HepG2 (cell line): Measurements from ENCODE around the gene HDGF. TPM values are rescaled to one million over a fixed set of nuclear protein-coding genes. Genes with fewer than 3 reads are reported as not detected.
A peak's percentile ranks its signal among the peaks of the same experiment; 100 is the strongest.

Source experiments
- BRF2 ChIP-seq: sonication (generic); formaldehyde crosslinking; IDR thresholded peaks from 2 replicates; pipeline ENCODE4 v1.8.1; 2022; ENCODE audit warnings: mild to moderate bottlenecking, missing genetic modification reagents
- FOSL2 ChIP-seq: sonication (generic); formaldehyde crosslinking; IDR thresholded peaks from 2 replicates; pipeline ENCODE4 v1.4.0; 2020; ENCODE audit warnings: missing genetic modification reagents
- FOXA3 ChIP-seq: IDR thresholded peaks from 2 replicates; pipeline ENCODE4 v1.6.1; 2016; ENCODE audit warnings: missing genetic modification reagents, missing compliant biosample characterization
- FOXK2 ChIP-seq: fragments of 450-650 bp; IDR thresholded peaks from 2 replicates; pipeline ENCODE4 v1.6.1; 2016
- HNF4A ChIP-seq: sonication (generic); formaldehyde crosslinking; IDR thresholded peaks from 2 replicates; pipeline ENCODE4 v1.4.0; 2020; ENCODE audit warnings: missing genetic modification reagents
- ISL2 ChIP-seq: sonication (generic); formaldehyde crosslinking; IDR thresholded peaks from 2 replicates; pipeline ENCODE4 v1.5.0; 2020; ENCODE audit warnings: missing genetic modification reagents
- KAT8 ChIP-seq: IDR thresholded peaks from 2 replicates; pipeline ENCODE4 v1.6.1; 2016; ENCODE audit warnings: missing genetic modification reagents, missing compliant biosample characterization
- MEIS1 ChIP-seq: sonication (generic); formaldehyde crosslinking; IDR thresholded peaks from 2 replicates; pipeline ENCODE4 v1.9.0; 2021; ENCODE audit warnings: mild to moderate bottlenecking, missing genetic modification reagents, moderate library complexity, borderline replicate concordance
- PPARG ChIP-seq: conservative IDR thresholded peaks from 2 replicates; pipeline ENCODE4 v1.6.1; 2016; ENCODE audit warnings: missing biosample characterization, missing genetic modification reagents
- SPEN ChIP-seq: sonication (generic); formaldehyde crosslinking; IDR thresholded peaks from 2 replicates; pipeline ENCODE4 v1.5.1; 2020; ENCODE audit warnings: low read depth, mild to moderate bottlenecking, missing genetic modification reagents
- SRSF9 ChIP-seq: fragments of 200-400 bp; formaldehyde crosslinking; IDR thresholded peaks from 2 replicates; pipeline ENCODE4 v1.6.1; 2018; ENCODE audit warnings: borderline replicate concordance, mild to moderate bottlenecking, low read depth, low read length; ENCODE audit not compliant: insufficient read depth, poor library complexity, severe bottlenecking
- ZBTB3 ChIP-seq: sonication (generic); formaldehyde crosslinking; IDR thresholded peaks from 2 replicates; pipeline ENCODE4 v1.4.0; 2020; ENCODE audit warnings: low read depth, mild to moderate bottlenecking, moderate library complexity, missing genetic modification reagents, borderline replicate concordance
- ZNF44 ChIP-seq: sonication (generic); formaldehyde crosslinking; IDR thresholded peaks from 2 replicates; pipeline ENCODE4 v1.5.1; 2020; ENCODE audit warnings: mild to moderate bottlenecking, missing genetic modification reagents
- ZNF572 ChIP-seq: sonication (generic); formaldehyde crosslinking; IDR thresholded peaks from 2 replicates; pipeline ENCODE4 v1.5.1; 2020; ENCODE audit warnings: mild to moderate bottlenecking, missing genetic modification reagents
- ZNF710 ChIP-seq: sonication (generic); formaldehyde crosslinking; IDR thresholded peaks from 2 replicates; pipeline ENCODE4 v1.5.0; 2020; ENCODE audit warnings: mild to moderate bottlenecking, missing genetic modification reagents, borderline replicate concordance
- ZNF766 ChIP-seq: sonication (generic); formaldehyde crosslinking; IDR thresholded peaks from 2 replicates; pipeline ENCODE4 v1.5.0; 2020; ENCODE audit warnings: missing genetic modification reagents, borderline replicate concordance
- ZNF891 ChIP-seq: sonication (generic); formaldehyde crosslinking; IDR thresholded peaks from 2 replicates; pipeline ENCODE4 v1.5.0; 2020; ENCODE audit warnings: mild to moderate bottlenecking, missing genetic modification reagents
- ZSCAN25 ChIP-seq: sonication (generic); formaldehyde crosslinking; IDR thresholded peaks from 2 replicates; pipeline ENCODE4 v1.8.0; 2022; ENCODE audit warnings: mild to moderate bottlenecking, missing genetic modification reagents
- ZZZ3 ChIP-seq: sonication (generic); formaldehyde crosslinking; IDR thresholded peaks from 2 replicates; pipeline ENCODE4 v1.4.0; 2020; ENCODE audit warnings: missing genetic modification reagents, mild to moderate bottlenecking, borderline replicate concordance
- polyA plus RNA-seq, 8 experiments: library from polyadenylated mRNA; depleted of rRNA in 3 of 8; stranded (reverse) in 7 of 8; unstranded in 1 of 8; fragments of >200 nt; fragmentation: Illumina TruSeq in 4 of 8; extraction: Trizol in 4 of 8; gene quantifications; 2 replicates each; pipeline versions ENCODE4 v1.2.1 to v1.2.3, GENCODE V29; 2011 to 2016; ENCODE audit warnings: low read depth in 4 of 8, missing spikeins in 1 of 8, mixed read lengths in 1 of 8; ENCODE audit not compliant: insufficient read depth in 1 of 8
- total RNA-seq, 5 experiments: library from RNA; depleted of rRNA; stranded (reverse); fragments of >200 nt; fragmentation: Illumina TruSeq; extraction: Trizol; gene quantifications; 2 replicates each; pipeline ENCODE4 v1.2.3, GENCODE V29; 2016; ENCODE audit warnings: low read depth in 1 of 5
- TF ChIP-seq, protein P1 (sequence below): sonication (generic); formaldehyde crosslinking; conservative IDR thresholded peaks from 2 replicates; pipeline ENCODE4 v1.8.0; 2022; ENCODE audit warnings: mild to moderate bottlenecking, moderate library complexity, missing genetic modification reagents
- TF ChIP-seq, protein P2 (sequence below): sonication (generic); formaldehyde crosslinking; IDR thresholded peaks from 2 replicates; pipeline ENCODE4 v1.5.0; 2020; ENCODE audit warnings: missing genetic modification reagents
- TF ChIP-seq, protein P3 (sequence below): sonication (generic); formaldehyde crosslinking; IDR thresholded peaks from 2 replicates; pipeline ENCODE4 v1.4.0; 2020; ENCODE audit warnings: missing genetic modification reagents, low read depth, mild to moderate bottlenecking, borderline replicate concordance

The HDGF gene
- total and polyA plus RNA-seq, 2 of the 13 experiments (the other 11 are each of a cell fraction or from before 2014, with no cell fraction given), result 156 to 196 TPM

DNA sequence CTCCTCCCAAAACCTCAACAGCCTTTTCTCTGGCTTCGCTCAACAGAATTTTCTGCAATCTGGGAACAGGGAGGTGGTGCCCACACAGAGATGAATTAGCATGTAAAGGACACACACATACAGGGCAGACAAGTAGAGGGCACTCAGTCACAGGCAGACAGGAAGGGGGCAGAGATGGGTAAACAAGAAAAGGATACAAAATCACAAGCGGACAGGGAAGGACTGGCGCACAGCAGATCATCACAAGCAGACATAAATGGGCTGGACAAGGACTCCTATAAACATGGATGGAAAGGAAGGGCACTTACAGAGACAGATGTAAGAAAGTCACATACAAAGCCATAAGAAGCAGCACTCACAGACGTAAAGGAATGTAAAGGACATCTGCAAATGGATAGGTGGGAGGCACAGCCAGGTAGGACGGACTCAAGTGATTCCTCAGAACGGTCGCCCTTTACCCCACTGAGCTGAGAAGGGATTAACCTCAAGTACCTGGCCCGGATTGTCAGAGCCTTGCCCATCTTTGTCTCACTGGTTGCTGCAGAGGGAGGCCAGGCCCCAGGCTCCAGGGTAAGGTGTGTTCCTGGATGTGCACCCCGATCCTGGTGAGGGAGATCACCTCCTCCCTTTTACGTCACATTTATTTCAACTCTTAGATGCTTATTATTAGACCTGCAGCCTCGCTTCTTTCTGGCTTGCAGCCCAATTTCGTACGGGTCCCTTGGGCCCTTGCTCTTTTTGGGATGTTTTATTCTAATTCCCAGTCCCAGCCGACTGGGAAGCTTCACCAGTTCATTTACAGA lies 15.0 kb upstream of the HDGF start (continued):
- TF ChIP-seq ZZZ3 (CRISPR knock-in tag), result no peak
- peak; percentile 7; the same call in 1 of the 2 replicates for TF ChIP-seq PPARG (CRISPR knock-in tag)
- TF ChIP-seq ZSCAN25 (CRISPR knock-in tag), result no peak
- TF ChIP-seq HNF4A, result no peak
- no peak for TF ChIP-seq ZNF891 (CRISPR knock-in tag)
- no peak for TF ChIP-seq ZNF44
- TF ChIP-seq, protein P1, sequence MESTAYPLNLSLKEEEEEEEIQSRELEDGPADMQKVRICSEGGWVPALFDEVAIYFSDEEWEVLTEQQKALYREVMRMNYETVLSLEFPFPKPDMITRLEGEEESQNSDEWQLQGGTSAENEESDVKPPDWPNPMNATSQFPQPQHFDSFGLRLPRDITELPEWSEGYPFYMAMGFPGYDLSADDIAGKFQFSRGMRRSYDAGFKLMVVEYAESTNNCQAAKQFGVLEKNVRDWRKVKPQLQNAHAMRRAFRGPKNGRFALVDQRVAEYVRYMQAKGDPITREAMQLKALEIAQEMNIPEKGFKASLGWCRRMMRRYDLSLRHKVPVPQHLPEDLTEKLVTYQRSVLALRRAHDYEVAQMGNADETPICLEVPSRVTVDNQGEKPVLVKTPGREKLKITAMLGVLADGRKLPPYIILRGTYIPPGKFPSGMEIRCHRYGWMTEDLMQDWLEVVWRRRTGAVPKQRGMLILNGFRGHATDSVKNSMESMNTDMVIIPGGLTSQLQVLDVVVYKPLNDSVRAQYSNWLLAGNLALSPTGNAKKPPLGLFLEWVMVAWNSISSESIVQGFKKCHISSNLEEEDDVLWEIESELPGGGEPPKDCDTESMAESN (CRISPR knock-in tag), result no peak
- 0 out of 2 replicates have a peak, but pooled peaks have one; percentile 39 for TF ChIP-seq ZNF710 (CRISPR knock-in tag)
- TF ChIP-seq MEIS1 (CRISPR knock-in tag), result no peak
- no peak for TF ChIP-seq SPEN
- peak; percentile 55; the same call in 1 of the 2 replicates for TF ChIP-seq FOXK2
- TF ChIP-seq, protein P2, sequence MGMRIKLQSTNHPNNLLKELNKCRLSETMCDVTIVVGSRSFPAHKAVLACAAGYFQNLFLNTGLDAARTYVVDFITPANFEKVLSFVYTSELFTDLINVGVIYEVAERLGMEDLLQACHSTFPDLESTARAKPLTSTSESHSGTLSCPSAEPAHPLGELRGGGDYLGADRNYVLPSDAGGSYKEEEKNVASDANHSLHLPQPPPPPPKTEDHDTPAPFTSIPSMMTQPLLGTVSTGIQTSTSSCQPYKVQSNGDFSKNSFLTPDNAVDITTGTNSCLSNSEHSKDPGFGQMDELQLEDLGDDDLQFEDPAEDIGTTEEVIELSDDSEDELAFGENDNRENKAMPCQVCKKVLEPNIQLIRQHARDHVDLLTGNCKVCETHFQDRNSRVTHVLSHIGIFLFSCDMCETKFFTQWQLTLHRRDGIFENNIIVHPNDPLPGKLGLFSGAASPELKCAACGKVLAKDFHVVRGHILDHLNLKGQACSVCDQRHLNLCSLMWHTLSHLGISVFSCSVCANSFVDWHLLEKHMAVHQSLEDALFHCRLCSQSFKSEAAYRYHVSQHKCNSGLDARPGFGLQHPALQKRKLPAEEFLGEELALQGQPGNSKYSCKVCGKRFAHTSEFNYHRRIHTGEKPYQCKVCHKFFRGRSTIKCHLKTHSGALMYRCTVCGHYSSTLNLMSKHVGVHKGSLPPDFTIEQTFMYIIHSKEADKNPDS (CRISPR knock-in tag), result no peak
- TF ChIP-seq FOSL2 (CRISPR knock-in tag), result no peak
- TF ChIP-seq, protein P3, sequence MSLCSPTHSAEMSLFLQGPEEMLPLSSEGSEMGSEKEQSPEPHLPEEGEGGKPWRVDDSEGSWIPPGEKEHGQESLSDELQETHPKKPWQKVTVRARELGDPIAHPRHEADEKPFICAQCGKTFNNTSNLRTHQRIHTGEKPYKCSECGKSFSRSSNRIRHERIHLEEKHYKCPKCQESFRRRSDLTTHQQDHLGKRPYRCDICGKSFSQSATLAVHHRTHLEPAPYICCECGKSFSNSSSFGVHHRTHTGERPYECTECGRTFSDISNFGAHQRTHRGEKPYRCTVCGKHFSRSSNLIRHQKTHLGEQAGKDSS (CRISPR knock-in tag), result no peak
- TF ChIP-seq ZNF766 (CRISPR knock-in tag), result peak; percentile 64; the same call in 1 of the 2 replicates
- no peak for TF ChIP-seq ISL2 (CRISPR knock-in tag)
- TF ChIP-seq BRF2 (CRISPR knock-in tag), result no peak
- TF ChIP-seq ZNF572 (CRISPR knock-in tag), result no peak
- no peak for TF ChIP-seq ZBTB3 (CRISPR knock-in tag)
- TF ChIP-seq SRSF9, result no peak
- TF ChIP-seq KAT8 (CRISPR knock-in tag), result no peak
- TF ChIP-seq FOXA3 (CRISPR knock-in tag), result 0 out of 2 replicates have a peak, but pooled peaks have one; percentile 14
